ENCODE data around the gene HS6ST2. TPM values are rescaled to one million over a fixed set of nuclear protein-coding genes. Genes with fewer than 3 reads are reported as not detected.

HS6ST2 gene
- total RNA-seq, 1 donor = not detected

GRCh38 chrX:132821974-132822633 is 136.3 kb downstream of the HS6ST2 start:
- DNase-seq (ENCODE audit: low read depth) = no peak
- H3K4me3 ChIP-seq (ENCODE audit: low read depth, low read length) = no peak overlapping the region
- TF ChIP-seq CTCF (IDR thresholded peaks at IDR 0.05; ENCODE audit: insufficient read depth, low read depth, low read length) = no peak

- no peak for TF ChIP-seq CTCF (IDR thresholded peaks at IDR 0.05; ENCODE audit: insufficient read depth, low read depth, low read length)
- no peak for DNase-seq (ENCODE audit: low read depth)
- H3K4me3 ChIP-seq (ENCODE audit: low read depth, low read length) = no peak overlapping the region
These were observed 137.8 kb downstream of the HS6ST2 start for GRCh38 chrX:132820675-132821074.

GRCh38 chrX:132819711-132820264 is 138.6 kb downstream of the HS6ST2 start:
- no peak for DNase-seq (ENCODE audit: low read depth)
- no peak for TF ChIP-seq CTCF (IDR thresholded peaks at IDR 0.05; ENCODE audit: insufficient read depth, low read depth, low read length)
- H3K4me3 ChIP-seq (ENCODE audit: low read depth, low read length) = no peak overlapping the region

- DNase-seq (ENCODE audit: low read depth) = no peak
- H3K4me3 ChIP-seq (ENCODE audit: low read depth, low read length) = no peak overlapping the region
- no peak for TF ChIP-seq CTCF (IDR thresholded peaks at IDR 0.05; ENCODE audit: insufficient read depth, low read depth, low read length)
These were observed 139.8 kb downstream of the HS6ST2 start for GRCh38 chrX:132818638-132819037.

GRCh38 chrX:132815643-132816042 is 142.8 kb downstream of the HS6ST2 start:
- DNase-seq (ENCODE audit: low read depth) = no peak
- no peak overlapping the region for H3K4me3 ChIP-seq (ENCODE audit: low read depth, low read length)
- TF ChIP-seq CTCF (IDR thresholded peaks at IDR 0.05; ENCODE audit: insufficient read depth, low read depth, low read length) = no peak

- no peak for TF ChIP-seq CTCF (IDR thresholded peaks at IDR 0.05; ENCODE audit: insufficient read depth, low read depth, low read length)
- no peak for DNase-seq (ENCODE audit: low read depth)
- H3K4me3 ChIP-seq (ENCODE audit: low read depth, low read length) = no peak overlapping the region
These were observed 147.3 kb downstream of the HS6ST2 start for GRCh38 chrX:132810964-132811712.
